Keratinocyte (primary cell): ENCODE results near the gene SLAMF8. TPM values are rescaled to one million over a fixed set of nuclear protein-coding genes. Genes with fewer than 3 reads are reported as not detected.

ENCODE experiments used
- DNase-seq: peaks from one replicate; pipeline ENCODE4 v3.0.0-alpha.2; 2011; ENCODE audit warnings: low read depth, missing footprints, low spot score
- FAIRE-seq: peaks from 2 replicates; lab custom pipeline; 2011; peaks lifted over from hg19 to GRCh38; lab: Jason Lieb, UNC
- H2AFZ ChIP-seq: 2 replicates; pipeline ENCODE4 v1.6.0; 2012; ENCODE audit warnings: low read length, control low read depth, inconsistent platforms; ENCODE audit not compliant: control insufficient read depth
- H3K27ac ChIP-seq: 2 replicates; pipeline ENCODE4 v1.5.1; 2011; ENCODE audit warnings: low read length; ENCODE audit not compliant: control insufficient read depth, insufficient read depth
- H3K27me3 ChIP-seq: 3 replicates; pipeline ENCODE4 v1.6.0; 2011; ENCODE audit warnings: low read length; ENCODE audit not compliant: control insufficient read depth, insufficient read depth; ENCODE audit errors: extremely low read depth
- H3K36me3 ChIP-seq, 2 experiments: 2 replicates in 1 of 2; 3 replicates in 1 of 2; pipeline ENCODE4 v1.5.1; 2011; ENCODE audit warnings: low read length in 2 of 2, mild to moderate bottlenecking in 1 of 2; ENCODE audit not compliant: control insufficient read depth in 2 of 2, insufficient read depth in 2 of 2; ENCODE audit errors: extremely low read depth in 1 of 2
- H3K4me1 ChIP-seq: 3 replicates; pipeline ENCODE4 v1.5.1; 2011; ENCODE audit warnings: low read length; ENCODE audit not compliant: control insufficient read depth, insufficient read depth; ENCODE audit errors: extremely low read depth
- H3K4me2 ChIP-seq: 3 replicates; pipeline ENCODE4 v1.6.0; 2011; ENCODE audit warnings: low read depth, low read length; ENCODE audit not compliant: control insufficient read depth, insufficient read depth; ENCODE audit errors: extremely low read depth
- H3K4me3 ChIP-seq, 3 experiments: fragments of 200-600 bp in 1 of 3; sonication (generic) in 1 of 3; 2 replicates in 2 of 3; 3 replicates in 1 of 3; pipeline ENCODE4 v1.5.1; 2011 to 2016; ENCODE audit warnings: low read length in 3 of 3, mild to moderate bottlenecking in 3 of 3, control low read depth in 2 of 3, inconsistent platforms in 1 of 3, low read depth in 1 of 3, mixed read lengths in 1 of 3, mixed run types in 1 of 3, moderate library complexity in 1 of 3; ENCODE audit not compliant: control insufficient read depth in 2 of 3, insufficient read depth in 2 of 3; ENCODE audit errors: extremely low read depth in 1 of 3
- H3K79me2 ChIP-seq: 2 replicates; pipeline ENCODE4 v1.6.0; 2012; ENCODE audit warnings: low read length; ENCODE audit not compliant: control insufficient read depth, insufficient read depth
- H3K9ac ChIP-seq: 3 replicates; pipeline ENCODE4 v1.6.0; 2011; ENCODE audit warnings: low read length; ENCODE audit not compliant: control insufficient read depth, insufficient read depth; ENCODE audit errors: extremely low read depth
- H3K9me1 ChIP-seq: 3 replicates; pipeline ENCODE4 v1.6.0; 2011; ENCODE audit warnings: low read length; ENCODE audit not compliant: control insufficient read depth, insufficient read depth; ENCODE audit errors: extremely low read depth
- H3K9me3 ChIP-seq: 2 replicates; pipeline ENCODE4 v1.5.1; 2012; ENCODE audit warnings: low read depth, low read length; ENCODE audit not compliant: control insufficient read depth
- H4K20me1 ChIP-seq: 3 replicates; pipeline ENCODE4 v1.6.0; 2011; ENCODE audit warnings: low read length; ENCODE audit not compliant: control insufficient read depth, insufficient read depth; ENCODE audit errors: extremely low read depth
- EZH2 ChIP-seq: IDR thresholded peaks from one replicate; pipeline ENCODE4 v1.6.1; 2012; ENCODE audit warnings: inconsistent platforms, mild to moderate bottlenecking, low read length, moderate library complexity
- dilution Hi-C: fragments of 300-500 bp; cut with MboI; formaldehyde crosslinking; loops from one replicate; pipeline ENCODE4 v1.7.0; 2020; ENCODE audit warnings: low sequenced_read_pairs; ENCODE audit not compliant: extremely low pct_ligation_motif_present
- polyA plus RNA-seq, 5 experiments: library from polyadenylated mRNA; depleted of rRNA in 3 of 5; stranded (reverse) in 3 of 5; stranded (forward) in 1 of 5; unstranded in 1 of 5; fragments of >200 nt; gene quantifications; 1 replicate in 1 of 5; 2 replicates in 3 of 5; 3 replicates in 1 of 5; pipeline versions ENCODE4 v1.2.1 to v1.2.3, GENCODE V29; 2011 to 2012; ENCODE audit warnings: missing spikeins in 2 of 5, low read depth in 1 of 5, low replicate concordance in 1 of 5
- small RNA-seq, 3 experiments: library from RNA; depleted of rRNA; stranded (forward); fragments of <200 nt; gene quantifications; one replicate each; pipeline ENCODE3, GENCODE V24; 2012; ENCODE audit warnings: low read depth in 3 of 3, low replicate concordance in 1 of 3; ENCODE audit not compliant: insufficient read length in 3 of 3
- TF ChIP-seq, protein P1 (sequence below), 3 experiments: IDR thresholded peaks in 1 of 3; conservative IDR thresholded peaks in 1 of 3; optimal IDR thresholded peaks in 1 of 3; 2 replicates in 2 of 3; 3 replicates in 1 of 3; pipeline versions ENCODE3 to v1.5.1; 2011; ENCODE audit warnings: low read length in 3 of 3, mild to moderate bottlenecking in 3 of 3, moderate library complexity in 2 of 3, control low read depth in 1 of 3, inconsistent platforms in 1 of 3; ENCODE audit not compliant: insufficient read depth in 2 of 3; ENCODE audit errors: extremely low read depth in 1 of 3

Gene SLAMF8
- polyA plus RNA-seq, 1 donor (not counting 4 experiments of a cell fraction or from before 2014, with no cell fraction given), result not detected

DNA sequence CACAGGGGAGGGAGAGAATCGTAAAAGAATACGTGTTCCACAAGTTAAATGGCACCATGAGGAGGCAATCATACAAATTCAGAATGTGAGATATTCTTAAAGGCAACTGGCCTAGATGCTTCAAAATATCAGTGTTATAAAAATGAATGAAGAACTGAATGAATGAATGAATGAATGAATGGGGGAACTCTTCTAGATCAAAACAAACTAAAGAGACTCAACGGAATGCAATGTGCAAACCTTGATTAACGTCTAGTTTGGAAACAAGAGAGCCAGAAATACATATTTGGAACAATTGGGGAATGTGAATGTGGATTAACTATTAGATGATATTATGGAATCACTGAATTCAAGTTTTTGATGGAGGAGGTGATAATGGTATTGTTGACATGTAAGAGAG, 56.5 kb downstream of the SLAMF8 start:
- peaks cover 36% of the 10 kb centered on the region for H3K4me1 ChIP-seq

DNA sequence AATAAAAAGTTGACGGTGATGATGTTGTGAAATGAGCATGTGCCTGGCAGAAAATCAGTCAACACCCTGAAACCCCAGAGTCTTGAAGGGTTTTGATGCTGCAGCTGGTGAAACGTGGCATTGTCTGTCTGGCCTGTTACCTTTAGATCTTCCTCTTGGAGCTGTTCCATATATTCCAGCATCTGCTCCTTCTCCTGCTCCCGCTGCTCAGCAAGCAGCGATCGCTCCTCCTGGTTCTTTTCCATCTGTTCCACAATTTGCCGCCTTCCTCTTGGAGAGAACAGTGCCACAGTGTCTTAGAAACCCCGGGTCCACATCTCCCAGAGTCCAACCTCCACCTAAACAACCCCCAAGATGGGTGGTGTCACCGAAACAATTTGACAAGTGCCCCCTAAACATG, 57.6 kb downstream of the SLAMF8 start:
- Histone ChIP-seq H3K9me1 (no peaks in the 10 kb centered on the region), H3K4me2 (no peak overlapping the region), H3K4me1 (peaks cover 36% of the 10 kb centered on the region), H3K36me3 (no peaks in the 10 kb centered on the region), H3K4me3 (no peak overlapping the region), H3K9ac (no peak overlapping the region), H3K27me3 (no peaks in the 10 kb centered on the region), H2AFZ (no peak overlapping the region), H4K20me1 (no peaks in the 10 kb centered on the region), H3K79me2 (no peaks in the 10 kb centered on the region), H3K9me3 (no peaks in the 10 kb centered on the region), H3K27ac (no peak overlapping the region)
- dilution Hi-C loops, result no loop called here
- FAIRE-seq (no peak), DNase-seq (no peak)
- no peak for TF ChIP-seq EZH2
- TF ChIP-seq, protein P1, sequence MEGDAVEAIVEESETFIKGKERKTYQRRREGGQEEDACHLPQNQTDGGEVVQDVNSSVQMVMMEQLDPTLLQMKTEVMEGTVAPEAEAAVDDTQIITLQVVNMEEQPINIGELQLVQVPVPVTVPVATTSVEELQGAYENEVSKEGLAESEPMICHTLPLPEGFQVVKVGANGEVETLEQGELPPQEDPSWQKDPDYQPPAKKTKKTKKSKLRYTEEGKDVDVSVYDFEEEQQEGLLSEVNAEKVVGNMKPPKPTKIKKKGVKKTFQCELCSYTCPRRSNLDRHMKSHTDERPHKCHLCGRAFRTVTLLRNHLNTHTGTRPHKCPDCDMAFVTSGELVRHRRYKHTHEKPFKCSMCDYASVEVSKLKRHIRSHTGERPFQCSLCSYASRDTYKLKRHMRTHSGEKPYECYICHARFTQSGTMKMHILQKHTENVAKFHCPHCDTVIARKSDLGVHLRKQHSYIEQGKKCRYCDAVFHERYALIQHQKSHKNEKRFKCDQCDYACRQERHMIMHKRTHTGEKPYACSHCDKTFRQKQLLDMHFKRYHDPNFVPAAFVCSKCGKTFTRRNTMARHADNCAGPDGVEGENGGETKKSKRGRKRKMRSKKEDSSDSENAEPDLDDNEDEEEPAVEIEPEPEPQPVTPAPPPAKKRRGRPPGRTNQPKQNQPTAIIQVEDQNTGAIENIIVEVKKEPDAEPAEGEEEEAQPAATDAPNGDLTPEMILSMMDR (optimal IDR thresholded peaks at IDR 0.05 in 1 of 3, IDR thresholded peaks at IDR 0.05 in 1 of 3, conservative IDR thresholded peaks at IDR 0.05 in 1 of 3; ENCODE audit: extremely low read depth in 1 of 3, insufficient read depth in 2 of 3, low read length in 3 of 3), result no peak

More for the DNA sequence above, 56.5 kb downstream of the SLAMF8 start:
- FAIRE-seq (no peak), DNase-seq (no peak)
- Histone ChIP-seq H4K20me1 (no peaks in the 10 kb centered on the region), H3K36me3 (no peaks in the 10 kb centered on the region), H3K9me3 (no peaks in the 10 kb centered on the region), H3K27ac (no peak overlapping the region), H3K27me3 (no peaks in the 10 kb centered on the region), H3K4me3 (no peak overlapping the region), H3K9ac (no peak overlapping the region), H3K4me2 (no peak overlapping the region), H3K79me2 (no peaks in the 10 kb centered on the region), H2AFZ (no peak overlapping the region), H3K9me1 (no peaks in the 10 kb centered on the region)
- TF ChIP-seq, protein P1 (optimal IDR thresholded peaks at IDR 0.05 in 1 of 3, IDR thresholded peaks at IDR 0.05 in 1 of 3, conservative IDR thresholded peaks at IDR 0.05 in 1 of 3; ENCODE audit: extremely low read depth in 1 of 3, insufficient read depth in 2 of 3, low read length in 3 of 3), result no peak
- TF ChIP-seq EZH2, result no peak
- dilution Hi-C loops, result no loop called here

Small RNA genes lying within 50 kb of the gene (small RNA-seq; reads per million reads assigned to genes)
- 0 to 0.27 (median 0) reads per million in 3 experiments for gene RF00570

Other genes starting within 250 kb of the SLAMF8 start
- not detected in 3 replicates for gene APCS, start 239.0 kb upstream of the SLAMF8 start, polyA plus RNA-seq
- gene CRP, start 112.3 kb upstream of the SLAMF8 start, polyA plus RNA-seq, result not detected in 3 replicates
- 23.8 to 44.6 TPM (median 35.0 TPM) in 3 replicates for gene DUSP23, start 45.9 kb upstream of the SLAMF8 start, polyA plus RNA-seq
- gene FCRL6, start 24.5 kb upstream of the SLAMF8 start, polyA plus RNA-seq, result not detected in 3 replicates
- gene VSIG8, start 35.8 kb downstream of the SLAMF8 start, polyA plus RNA-seq, result 0.48 to 1.5 TPM (median 0.56 TPM) in 3 replicates
- 0.82 to 3.0 TPM (median 2.3 TPM) in 3 replicates for gene CFAP45, start 73.3 kb downstream of the SLAMF8 start, polyA plus RNA-seq
- 678 to 787 TPM (median 709 TPM) in 3 replicates for gene TAGLN2, start 98.6 kb downstream of the SLAMF8 start, polyA plus RNA-seq
- gene IGSF9, start 118.7 kb downstream of the SLAMF8 start, polyA plus RNA-seq, result 4.2 to 6.0 TPM (median 5.8 TPM) in 3 replicates
- gene SLAMF9, start 127.4 kb downstream of the SLAMF8 start, polyA plus RNA-seq, result 0.31 to 0.57 TPM (median 0.41 TPM) in 3 replicates
- gene PIGM, start 205.1 kb downstream of the SLAMF8 start, polyA plus RNA-seq, result 1.9 to 3.1 TPM (median 3.1 TPM) in 3 replicates
- gene KCNJ10, start 243.3 kb downstream of the SLAMF8 start, polyA plus RNA-seq, result not detected in 3 replicates